SK-N-SH (cell line): Measurements from ENCODE around the gene CPLX1. TPM values are rescaled to one million over a fixed set of nuclear protein-coding genes. Genes with fewer than 3 reads are reported as not detected.

Experiments
- CTCF ChIA-PET: fragments of 300-600, 350-600 bp; formaldehyde crosslinking; extraction: SDS; loops from one replicate; lab custom pipeline; 2021; lab: Yijun Ruan, JAX
- POLR2A ChIA-PET: fragments of 350-600 bp; sonication (Branson Sonifier 250); formaldehyde crosslinking; extraction: SDS; loops from one replicate; lab custom pipeline; 2020; ENCODE audit warnings: antibody characterized with exemption, inconsistent platforms; lab: Yijun Ruan, JAX
- DNase-seq: peaks from one replicate; pipeline ENCODE4 v3.0.0; 2012
- H2AFZ ChIP-seq: fragments of 200-600 bp; sonication (generic); 2 replicates; pipeline ENCODE4 v1.8.1; 2016; ENCODE audit warnings: antibody characterized with exemption, mild to moderate bottlenecking, low read depth
- H3F3A ChIP-seq: fragments of 200-600 bp; sonication (generic); replicated peaks from 2 replicates; pipeline ENCODE3; 2016; ENCODE audit warnings: antibody characterized with exemption, mild to moderate bottlenecking; ENCODE audit not compliant: insufficient read depth
- H3K27ac ChIP-seq, 2 experiments: fragments of 200-500 bp in 1 of 2; fragments of 200-600 bp in 1 of 2; sonication (Bioruptor generic) in 1 of 2; sonication (generic), shearing (Covaris generic) in 1 of 2; 2 replicates each; pipeline versions ENCODE4 v1.5.1 to v1.6.1; 2014 to 2016; ENCODE audit warnings: low read depth in 2 of 2, inconsistent platforms in 1 of 2, low read length in 1 of 2, mild to moderate bottlenecking in 1 of 2, mixed read lengths in 1 of 2
- H3K27me3 ChIP-seq: fragments of 200-600 bp; sonication (generic), shearing (Covaris generic); 2 replicates; pipeline ENCODE4 v1.6.1; 2016; ENCODE audit warnings: mixed run types; ENCODE audit not compliant: insufficient read depth
- H3K36me3 ChIP-seq, 2 experiments: fragments of 200-500 bp in 1 of 2; fragments of 200-600 bp in 1 of 2; sonication (Bioruptor generic) in 1 of 2; sonication (generic) in 1 of 2; replicated peaks in 1 of 2; 2 replicates each; pipeline versions ENCODE3 to v1.5.1; 2014 to 2016; ENCODE audit warnings: low read length in 1 of 2, mild to moderate bottlenecking in 1 of 2; ENCODE audit not compliant: insufficient read depth in 2 of 2, control insufficient read depth in 1 of 2
- H3K4me1 ChIP-seq, 2 experiments: fragments of 200-500 bp in 1 of 2; fragments of 200-600 bp in 1 of 2; sonication (Bioruptor generic) in 1 of 2; sonication (generic), shearing (Covaris generic) in 1 of 2; 2 replicates each; pipeline versions ENCODE4 v1.5.1 to v1.6.1; 2014 to 2016; ENCODE audit warnings: low read depth in 1 of 2, low read length in 1 of 2, mixed run types in 1 of 2; ENCODE audit not compliant: insufficient read depth in 2 of 2, control insufficient read depth in 1 of 2
- H3K4me2 ChIP-seq: fragments of 200-600 bp; sonication (generic), shearing (Covaris generic); 2 replicates; pipeline ENCODE4 v1.6.1; 2017; ENCODE audit warnings: mixed run types
- H3K4me3 ChIP-seq, 2 experiments: fragments of 200-500 bp in 1 of 2; fragments of 200-600 bp in 1 of 2; sonication (Bioruptor generic) in 1 of 2; sonication (generic), shearing (Covaris generic) in 1 of 2; 2 replicates each; pipeline versions ENCODE4 v1.5.1 to v1.8.1; 2014 to 2016; ENCODE audit warnings: low read depth in 2 of 2, inconsistent platforms in 1 of 2, low read length in 1 of 2, mild to moderate bottlenecking in 1 of 2, mixed read lengths in 1 of 2, moderate library complexity in 1 of 2
- H3K79me2 ChIP-seq: fragments of 200-600 bp; sonication (generic); 2 replicates; pipeline ENCODE4 v1.8.1; 2017; ENCODE audit warnings: mild to moderate bottlenecking; ENCODE audit not compliant: insufficient read depth
- H3K9ac ChIP-seq: fragments of 200-600 bp; sonication (generic); 2 replicates; pipeline ENCODE4 v1.6.1; 2017; ENCODE audit warnings: mixed run types
- H3K9me2 ChIP-seq: fragments of 200-600 bp; sonication (generic); 2 replicates; pipeline ENCODE4 v1.6.1; 2017; ENCODE audit warnings: mixed run types
- H3K9me3 ChIP-seq: fragments of 200-600 bp; sonication (generic); 2 replicates; pipeline ENCODE4 v1.6.1; 2017; ENCODE audit warnings: mixed run types, mild to moderate bottlenecking, moderate library complexity
- H4K20me1 ChIP-seq: fragments of 200-600 bp; sonication (generic); 2 replicates; pipeline ENCODE4 v1.6.1; 2017; ENCODE audit warnings: mild to moderate bottlenecking, mixed run types; ENCODE audit not compliant: insufficient read depth
- CHD2 ChIP-seq: fragments of 150-350 bp; IDR thresholded peaks from 2 replicates; pipeline ENCODE4 v1.6.1; 2018; ENCODE audit warnings: low read length; ENCODE audit not compliant: partially characterized antibody
- ELF1 ChIP-seq: IDR thresholded peaks from 2 replicates; pipeline ENCODE4 v1.4.0; 2012
- FOSL2 ChIP-seq: IDR thresholded peaks from 2 replicates; pipeline ENCODE4 v1.4.0; 2012; ENCODE audit warnings: low read depth, mild to moderate bottlenecking, moderate library complexity, borderline replicate concordance
- FOXJ3 ChIP-seq: sonication (generic); formaldehyde crosslinking; IDR thresholded peaks from 2 replicates; pipeline ENCODE4 v1.5.1; 2020; ENCODE audit warnings: mild to moderate bottlenecking, missing genetic modification reagents
- GABPA ChIP-seq: IDR thresholded peaks from 2 replicates; pipeline ENCODE4 v1.4.0; 2012; ENCODE audit warnings: low read depth, mild to moderate bottlenecking
- GATA2 ChIP-seq: sonication (generic); formaldehyde crosslinking; IDR thresholded peaks from 2 replicates; pipeline ENCODE4 v1.5.0; 2020; ENCODE audit warnings: mild to moderate bottlenecking, missing genetic modification reagents
- IRF3 ChIP-seq: fragments of 150-350 bp; IDR thresholded peaks from 2 replicates; pipeline ENCODE4 v1.6.1; 2016; ENCODE audit warnings: mild to moderate bottlenecking, low read depth, low read length
- JUND ChIP-seq: IDR thresholded peaks from 2 replicates; pipeline ENCODE4 v1.4.0; 2012
- NFIC ChIP-seq: IDR thresholded peaks from 2 replicates; pipeline ENCODE4 v1.4.0; 2012; ENCODE audit warnings: borderline replicate concordance
- NRF1 ChIP-seq: IDR thresholded peaks from 2 replicates; pipeline ENCODE4 v1.6.1; 2012; ENCODE audit warnings: low read depth, mild to moderate bottlenecking, low read length
- PBX3 ChIP-seq: IDR thresholded peaks from 2 replicates; pipeline ENCODE4; 2012
- POLR2AphosphoS5 ChIP-seq: IDR thresholded peaks from 2 replicates; pipeline ENCODE4 v1.6.1; 2012; ENCODE audit warnings: low read depth, low read length
- RAD21 ChIP-seq: IDR thresholded peaks from 2 replicates; pipeline ENCODE4 v1.6.1; 2012; ENCODE audit warnings: mild to moderate bottlenecking, low read length
- RCOR1 ChIP-seq: fragments of 150-350 bp; IDR thresholded peaks from 2 replicates; pipeline ENCODE4 v1.6.1; 2017; ENCODE audit warnings: antibody characterized with exemption, low read length
- RFX5 ChIP-seq: IDR thresholded peaks from 2 replicates; pipeline ENCODE4 v1.6.1; 2012; ENCODE audit warnings: mild to moderate bottlenecking, improper control_type of control experiment, low read length
- RXRA ChIP-seq: IDR thresholded peaks from 2 replicates; pipeline ENCODE4 v1.4.0; 2012; ENCODE audit warnings: low read depth, mild to moderate bottlenecking, borderline replicate concordance
- SMC3 ChIP-seq: IDR thresholded peaks from 2 replicates; pipeline ENCODE4 v1.6.1; 2012; ENCODE audit warnings: low read depth, low read length, improper control_type of control experiment
- TAF1 ChIP-seq: IDR thresholded peaks from 2 replicates; pipeline ENCODE4 v1.6.1; 2012; ENCODE audit warnings: low read depth, mild to moderate bottlenecking, low read length, moderate library complexity, borderline replicate concordance
- TCF12 ChIP-seq: IDR thresholded peaks from 2 replicates; pipeline ENCODE4 v1.4.0; 2012
- TEAD4 ChIP-seq: IDR thresholded peaks from 2 replicates; pipeline ENCODE4 v1.4.0; 2012; ENCODE audit warnings: mild to moderate bottlenecking, borderline replicate concordance; ENCODE audit not compliant: insufficient read depth
- WGBS: methylation state at CpG from one replicate; pipeline ENCODE4 v1.1.6; 2017; ENCODE audit warnings: low lambda C conversion rate; 5-methylcytosine and 5-hydroxymethylcytosine counted together
- polyA plus RNA-seq, 3 experiments: library from polyadenylated mRNA; depleted of rRNA; stranded (reverse); fragments of >200 nt; gene quantifications; 2 replicates each; pipeline ENCODE4 v1.2.3, GENCODE V29; 2012
- TF ChIP-seq, protein P1 (sequence below): IDR thresholded peaks from 2 replicates; pipeline ENCODE4 v1.4.0; 2012; ENCODE audit warnings: low read depth
- TF ChIP-seq, protein P2 (sequence below): IDR thresholded peaks from 2 replicates; pipeline ENCODE4 v1.4.0; 2012; ENCODE audit warnings: low read depth, borderline replicate concordance

Gene CPLX1
- polyA plus RNA-seq, 1 of the 3 experiments (the other 2 are of a cell fraction), result 0.56 TPM

DNA sequence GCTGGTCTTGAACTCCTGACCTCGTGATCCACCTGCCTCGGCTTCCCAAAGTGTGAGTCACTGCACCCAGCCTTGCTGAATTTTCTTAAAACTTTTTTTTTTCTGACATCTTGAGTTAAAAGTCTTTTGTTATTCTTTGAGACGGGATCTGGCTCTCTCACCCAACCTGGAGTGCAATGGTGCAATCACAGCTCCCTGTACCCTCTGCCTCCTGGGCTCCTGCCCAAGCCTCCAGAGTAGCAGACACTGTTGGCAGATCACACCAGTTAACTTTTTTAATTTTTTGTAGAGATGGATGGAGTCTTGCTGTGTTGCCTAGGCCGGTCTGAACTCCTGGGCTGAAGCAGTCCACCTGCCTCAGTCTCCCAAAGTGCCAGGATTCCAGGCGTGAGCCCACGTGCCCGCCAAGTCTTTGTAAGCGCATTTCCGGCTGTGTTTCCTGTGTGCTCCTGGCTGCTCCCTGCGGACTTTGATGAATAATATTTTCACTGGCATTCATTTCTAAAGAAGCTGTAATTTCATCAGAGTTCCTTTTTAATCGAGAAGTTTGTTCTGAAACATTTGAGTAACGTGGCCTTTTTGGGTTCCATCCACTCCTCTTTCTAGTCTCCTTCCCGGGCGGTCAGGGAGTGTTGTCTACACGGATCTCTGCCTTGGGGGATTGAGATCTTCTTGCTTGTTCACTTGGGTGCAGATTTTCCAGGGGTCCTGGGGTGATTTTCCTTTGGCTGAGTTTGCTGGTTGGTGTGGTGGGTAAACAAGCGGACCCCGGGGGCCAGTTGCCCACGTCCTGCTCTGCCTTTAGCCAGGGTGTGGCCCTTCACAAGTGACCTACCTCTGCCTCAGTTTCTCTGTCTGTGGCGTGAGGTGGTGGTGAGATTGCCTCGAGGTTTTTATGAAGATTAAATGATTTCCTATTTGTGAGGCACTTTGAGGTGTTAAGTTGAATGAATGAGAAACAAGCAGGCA is 75.9 kb downstream of the CPLX1 start:
- Histone ChIP-seq H3K79me2 (peaks cover 26% of the 10 kb centered on the region; the same call in 1 of the 2 replicates), H3K4me2 (no peak overlapping the region), H3K27me3 (no peaks in the 10 kb centered on the region), H3K9me2 (no peaks in the 10 kb centered on the region), H4K20me1 (peaks cover 19% of the 10 kb centered on the region; the same call in 1 of the 2 replicates), H3K4me1 (peaks cover 6 to 8% of the 10 kb centered on the region in 2 experiments; a peak in 2 of 4 replicates), H2AFZ (no peak overlapping the region), H3K4me3 (no peak overlapping the region), H3F3A (no peaks in the 10 kb centered on the region), H3K9me3 (no peaks in the 10 kb centered on the region), H3K9ac (no peak overlapping the region), H3K27ac (no peak overlapping the region), H3K36me3 (peaks cover 19 to 37% of the 10 kb centered on the region in 2 experiments)
- no peak for DNase-seq
- WGBS, result 89% methylated on average over 20 of the region's 20 CpGs
- CTCF ChIA-PET, result interaction anchor here (3.1 kb wide), 1 partner anchor 7 kb away, joined by 26 read pairs; no protein-coding TSS in a partner anchor
- POLR2A ChIA-PET, result no interaction called here
- no peak for TF ChIP-seq SMC3
- no peak for TF ChIP-seq PBX3
- TF ChIP-seq GABPA, result no peak
- TF ChIP-seq NRF1, result no peak
- no peak for TF ChIP-seq TEAD4

- H3K9ac ChIP-seq, result no peak overlapping the region
- no peak for DNase-seq
- WGBS, result 93% methylated on average over 19 of the region's 19 CpGs
These were observed 77.5 kb downstream of the CPLX1 start for GRCh38 chr4:748461-748860.

More at GRCh38 chr4:748461-748860, 77.5 kb downstream of the CPLX1 start:
- H3K27me3 ChIP-seq, result no peaks in the 10 kb centered on the region
- H3K4me3 ChIP-seq, result no peak overlapping the region
- no peak overlapping the region for H2AFZ ChIP-seq
- H3K9me2 ChIP-seq, result no peaks in the 10 kb centered on the region
- H3K36me3 ChIP-seq, result peaks cover 19 to 35% of the 10 kb centered on the region in 2 experiments
- CTCF ChIA-PET, result no interaction called here
- POLR2A ChIA-PET, result no interaction called here
- H3K79me2 ChIP-seq, result peaks cover 26% of the 10 kb centered on the region; the same call in 1 of the 2 replicates
- no peak overlapping the region for H3K27ac ChIP-seq
- no peak overlapping the region for H3K4me2 ChIP-seq
- H3K4me1 ChIP-seq, result peaks cover 6 to 8% of the 10 kb centered on the region in 2 experiments; a peak in 2 of 4 replicates
- H3F3A ChIP-seq, result peaks cover 5% of the 10 kb centered on the region
- no peaks in the 10 kb centered on the region for H3K9me3 ChIP-seq
- TF ChIP-seq, protein P1, sequence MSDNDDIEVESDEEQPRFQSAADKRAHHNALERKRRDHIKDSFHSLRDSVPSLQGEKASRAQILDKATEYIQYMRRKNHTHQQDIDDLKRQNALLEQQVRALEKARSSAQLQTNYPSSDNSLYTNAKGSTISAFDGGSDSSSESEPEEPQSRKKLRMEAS, result no peak
- TF ChIP-seq RXRA, result no peak
- TF ChIP-seq, protein P2, sequence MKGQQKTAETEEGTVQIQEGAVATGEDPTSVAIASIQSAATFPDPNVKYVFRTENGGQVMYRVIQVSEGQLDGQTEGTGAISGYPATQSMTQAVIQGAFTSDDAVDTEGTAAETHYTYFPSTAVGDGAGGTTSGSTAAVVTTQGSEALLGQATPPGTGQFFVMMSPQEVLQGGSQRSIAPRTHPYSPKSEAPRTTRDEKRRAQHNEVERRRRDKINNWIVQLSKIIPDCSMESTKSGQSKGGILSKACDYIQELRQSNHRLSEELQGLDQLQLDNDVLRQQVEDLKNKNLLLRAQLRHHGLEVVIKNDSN, result no peak
- no peak for TF ChIP-seq TCF12
- TF ChIP-seq FOSL2, result no peak
- TF ChIP-seq TAF1, result no peak
- TF ChIP-seq TEAD4, result no peak
- no peak for TF ChIP-seq GATA2
- no peak for TF ChIP-seq ELF1
- TF ChIP-seq RFX5, result no peak
- no peak for TF ChIP-seq NFIC
- no peak for TF ChIP-seq GABPA
- no peak for TF ChIP-seq JUND
- TF ChIP-seq IRF3, result no peak
- TF ChIP-seq POLR2AphosphoS5, result no peak
- no peak for TF ChIP-seq CHD2
- no peak for TF ChIP-seq FOXJ3
- TF ChIP-seq RAD21, result no peak
- no peak for TF ChIP-seq RCOR1
- peaks cover 23% of the 10 kb centered on the region; the same call in 1 of the 2 replicates for H4K20me1 ChIP-seq
